HCT116 (cell line): ENCODE data around the gene SMIM44. TPM values are rescaled to one million over a fixed set of nuclear protein-coding genes. Genes with fewer than 3 reads are reported as not detected.

Experiments
- ATAC-seq: fragments of 200-7000 bp; cut with Tn5 transposase; 2 replicates; pipeline ENCODE4 v1.9.1; 2020; ENCODE audit warnings: mild to moderate bottlenecking, moderate library complexity
- BruUV-seq: library from RNA; stranded (reverse); fragments of 400-500 nt; replicated peaks from 2 replicates; lab custom pipeline; 2021; lab: Mats Ljungman, UMichigan
- CTCF ChIA-PET: fragments of 300-600 bp; sonication (Branson Sonifier 250); formaldehyde crosslinking; loops from one replicate; lab custom pipeline; 2021; ENCODE audit warnings: antibody characterized with exemption; lab: Charles Lee
- POLR2A ChIA-PET: fragments of 300-600, 350-600 bp; sonication (Branson Sonifier 250); formaldehyde crosslinking; loops from one replicate; lab custom pipeline; 2021; ENCODE audit warnings: antibody characterized with exemption; lab: Charles Lee
- RAD21 ChIA-PET, 2 experiments: fragments of 300-600 bp; sonication (Branson Sonifier 250); formaldehyde crosslinking; loops; one replicate each; lab custom pipeline; 2023; ENCODE audit warnings: low total read pairs in 2 of 2; ENCODE audit not compliant: uncharacterized antibody in 2 of 2, unreplicated experiment in 2 of 2, low non-redundant PET in 1 of 2; lab: Charles Lee
- DNase-seq: peaks from one replicate; pipeline ENCODE4 v3.0.0-alpha.2; 2010; ENCODE audit warnings: low read depth, low spot score
- H2AFZ ChIP-seq: fragments of 200-600 bp; shearing (Covaris generic), sonication (generic); 2 replicates; pipeline ENCODE4 v1.6.1; 2017; ENCODE audit warnings: low read depth, mixed run types, mixed read lengths, antibody characterized with exemption, low read length; ENCODE audit not compliant: poor library complexity, severe bottlenecking
- H3K27ac ChIP-seq: 2 replicates; pipeline ENCODE4 v1.5.1; 2012; ENCODE audit warnings: low read depth, low read length
- H3K27me3 ChIP-seq: fragments of 200-600 bp; sonication (generic); 2 replicates; pipeline ENCODE4 v1.6.1; 2016; ENCODE audit warnings: mixed run types, low read length, mixed read lengths; ENCODE audit not compliant: insufficient read depth
- H3K36me3 ChIP-seq, 2 experiments: fragments of 200-500 bp in 1 of 2; fragments of 200-600 bp in 1 of 2; sonication (Bioruptor generic) in 1 of 2; sonication (generic) in 1 of 2; 2 replicates each; pipeline versions ENCODE4 v1.5.1 to v1.6.1; 2014 to 2016; ENCODE audit warnings: low read length in 2 of 2, inconsistent platforms in 1 of 2, mixed read lengths in 1 of 2, mixed run types in 1 of 2; ENCODE audit not compliant: insufficient read depth in 2 of 2, control insufficient read depth in 1 of 2
- H3K4me1 ChIP-seq, 2 experiments: fragments of 200-600 bp in 1 of 2; sonication (generic) in 1 of 2; 2 replicates each; pipeline versions ENCODE4 v1.5.1 to v1.6.1; 2012 to 2017; ENCODE audit warnings: low read length in 2 of 2, inconsistent platforms in 1 of 2, mild to moderate bottlenecking in 1 of 2, mixed read lengths in 1 of 2, mixed run types in 1 of 2, moderate library complexity in 1 of 2; ENCODE audit not compliant: insufficient read depth in 2 of 2, control insufficient read depth in 1 of 2
- H3K4me2 ChIP-seq: fragments of 200-600 bp; sonication (generic); 2 replicates; pipeline ENCODE4 v1.6.1; 2017; ENCODE audit warnings: mixed run types, low read length, mixed read lengths
- H3K4me3 ChIP-seq, 2 experiments: fragments of 200-600 bp in 1 of 2; sonication (generic) in 1 of 2; replicated peaks in 1 of 2; 2 replicates each; pipeline ENCODE4 v1.5.1; 2011 to 2016; ENCODE audit warnings: low read length in 2 of 2, control low read depth in 1 of 2, low read depth in 1 of 2, mild to moderate bottlenecking in 1 of 2, mixed read lengths in 1 of 2, mixed run types in 1 of 2
- H3K79me2 ChIP-seq: fragments of 200-600 bp; sonication (generic); 2 replicates; pipeline ENCODE4 v1.6.1; 2017; ENCODE audit warnings: mild to moderate bottlenecking, mixed run types, low read length, moderate library complexity, mixed read lengths; ENCODE audit not compliant: insufficient read depth
- H3K9ac ChIP-seq: fragments of 200-600 bp; sonication (generic); 2 replicates; pipeline ENCODE4 v1.6.1; 2016; ENCODE audit warnings: low read length, mixed read lengths
- H3K9me2 ChIP-seq: fragments of 200-600 bp; sonication (generic), shearing (Covaris generic); 2 replicates; pipeline ENCODE4 v1.6.1; 2017; ENCODE audit warnings: mixed run types, mild to moderate bottlenecking, moderate library complexity; ENCODE audit not compliant: insufficient read depth
- H3K9me3 ChIP-seq, 2 experiments: fragments of 200-500 bp in 1 of 2; fragments of 200-600 bp in 1 of 2; sonication (Bioruptor generic) in 1 of 2; sonication (generic) in 1 of 2; 2 replicates each; pipeline ENCODE4 v1.6.1; 2014 to 2017; ENCODE audit warnings: low read length in 2 of 2, mixed read lengths in 2 of 2, inconsistent platforms in 1 of 2, low read depth in 1 of 2, mild to moderate bottlenecking in 1 of 2, mixed run types in 1 of 2, moderate library complexity in 1 of 2; ENCODE audit not compliant: control insufficient read depth in 1 of 2, insufficient read depth in 1 of 2
- H4K20me1 ChIP-seq: fragments of 200-600 bp; sonication (generic), shearing (Covaris generic); 2 replicates; pipeline ENCODE4 v1.6.1; 2017; ENCODE audit warnings: mixed run types, mild to moderate bottlenecking, moderate library complexity; ENCODE audit not compliant: insufficient read depth
- CBX3 ChIP-seq: IDR thresholded peaks from 2 replicates; pipeline ENCODE4 v1.6.1; 2012; ENCODE audit warnings: low read depth
- EZH2phosphoT487 ChIP-seq: fragments of 200-600 bp; IDR thresholded peaks from 2 replicates; pipeline ENCODE4 v1.6.1; 2018; ENCODE audit warnings: antibody characterized with exemption, borderline replicate concordance
- JUND ChIP-seq: IDR thresholded peaks from 2 replicates; pipeline ENCODE4 v1.6.1; 2012
- RAD21 ChIP-seq: IDR thresholded peaks from 2 replicates; pipeline ENCODE4 v1.6.1; 2012; ENCODE audit warnings: low read depth, mild to moderate bottlenecking
- ZNF274 ChIP-seq: fragments of 200-500 bp; sonication (Bioruptor generic); IDR thresholded peaks from 2 replicates; pipeline ENCODE4 v1.6.1; 2014; ENCODE audit warnings: mild to moderate bottlenecking, low read depth, low read length, inconsistent platforms
- intact Hi-C: fragments of 100-400 bp; cut with micrococcal nuclease; formaldehyde crosslinking; loops from 2 replicates; pipeline ENCODE4 v1.10.0; 2022
- total RNA-seq: library from RNA; stranded (reverse); gene quantifications from one replicate; pipeline ENCODE4 v1.2.1, GENCODE V29; 2021; ENCODE audit not compliant: unreplicated experiment
- TF ChIP-seq, protein P1 (sequence below): IDR thresholded peaks from 2 replicates; pipeline ENCODE4 v1.6.1; 2012

SMIM44 gene
- total RNA-seq, 1 experiment from 2014 or later = not detected

DNA sequence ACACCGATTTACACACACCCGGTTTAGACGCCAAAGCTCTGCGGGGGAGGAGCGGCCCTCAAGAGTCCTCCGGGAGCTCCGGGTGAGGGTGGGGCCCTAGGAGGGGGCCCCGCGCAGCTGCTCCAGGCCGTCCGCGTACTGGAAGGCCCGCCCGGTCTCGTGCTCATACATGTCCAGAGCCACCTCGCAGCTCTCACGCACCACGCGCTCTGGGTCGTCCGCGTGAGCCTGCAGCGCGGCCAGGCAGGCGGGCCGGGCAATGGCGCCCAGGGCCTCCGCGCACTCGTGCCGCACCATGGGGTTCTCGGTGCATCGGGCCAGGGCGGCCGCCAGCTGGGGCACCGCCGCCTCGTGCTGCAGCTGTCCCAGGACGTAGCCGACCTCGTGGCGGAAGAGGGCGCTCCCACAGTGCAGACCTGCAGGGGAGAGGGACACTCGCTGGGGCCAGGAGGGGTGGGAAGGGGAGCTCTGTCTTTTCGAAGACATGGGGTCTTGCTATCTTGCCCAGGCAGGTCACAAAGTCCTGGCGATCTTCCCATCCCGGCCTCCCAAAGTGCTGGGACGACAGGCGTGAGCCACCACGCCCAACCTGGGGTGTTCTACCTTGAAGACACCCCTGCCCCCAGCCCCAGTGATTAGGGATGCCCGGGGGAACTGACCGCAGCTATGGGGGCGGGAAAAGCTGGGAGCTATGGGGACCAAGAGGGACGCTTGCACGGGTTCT lies 8.3 kb upstream of the SMIM44 start (continued):
- TF ChIP-seq CBX3 (no peak), ZNF274 (no peak), RAD21 (no peak), JUND (no peak), EZH2phosphoT487 (no peak)
- TF ChIP-seq, all 23 proteins: peak for 0

DNA sequence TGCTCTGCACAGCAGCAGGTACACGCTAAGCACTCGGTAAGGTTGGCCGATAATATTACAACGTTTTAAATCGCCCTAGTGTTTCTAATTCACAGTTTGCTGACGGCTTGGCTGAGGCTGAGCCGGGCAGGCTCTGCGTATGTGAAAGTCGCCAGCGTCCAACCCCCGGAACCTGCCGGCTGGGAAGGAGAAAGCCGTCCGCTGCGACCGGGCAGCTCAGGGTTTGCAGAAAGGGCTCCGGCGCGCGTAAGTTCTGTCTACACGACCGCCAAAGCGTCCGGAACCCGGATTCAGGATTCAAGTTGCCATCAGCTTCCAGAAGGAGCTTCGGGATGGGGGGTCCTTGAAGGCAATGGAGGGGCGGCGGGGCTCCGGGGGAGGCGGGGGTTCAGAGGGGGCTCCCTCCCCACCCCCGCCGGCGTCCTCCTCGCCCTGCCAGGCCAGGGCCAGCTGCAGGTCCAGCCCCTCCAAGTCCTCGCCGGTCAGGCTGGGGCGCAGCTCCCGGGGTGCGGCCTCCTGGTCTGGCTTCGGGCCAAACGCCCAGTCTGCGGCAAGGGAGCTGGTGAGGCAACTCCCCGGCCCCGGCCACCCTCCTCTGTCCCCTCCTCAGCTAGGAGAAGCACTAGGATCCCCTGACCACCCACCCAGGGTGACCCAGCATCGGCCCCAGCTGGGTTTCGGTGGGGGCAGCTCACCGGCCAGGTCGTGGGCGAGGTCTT lies 575 bp downstream of the SMIM44 start:
- no peak for ATAC-seq
- no peaks in the 10 kb centered on the region for H3K9me2 ChIP-seq
- CTCF ChIA-PET = interaction anchor here (2.3 kb wide), 1 partner anchor 178 kb away, joined by 6 read pairs; no protein-coding TSS in a partner anchor
- no peak overlapping the region for H3K4me2 ChIP-seq
- no TSS peak for BruUV-seq
- DNase-seq = no peak
- no peaks in the 10 kb centered on the region for H3K9me3 ChIP-seq
- no peak overlapping the region for H2AFZ ChIP-seq
- H3K27me3 ChIP-seq = no peaks in the 10 kb centered on the region
- H3K36me3 ChIP-seq = no peaks in the 10 kb centered on the region
- H3K9ac ChIP-seq = no peak overlapping the region
- no peak overlapping the region for H3K27ac ChIP-seq
- no peaks in the 10 kb centered on the region for H3K79me2 ChIP-seq
- no peak overlapping the region for H3K4me3 ChIP-seq
- intact Hi-C loops = no loop called here
- H4K20me1 ChIP-seq = no peaks in the 10 kb centered on the region
- POLR2A ChIA-PET = no interaction called here
- no peak for TF ChIP-seq EZH2phosphoT487
- TF ChIP-seq, protein P1, sequence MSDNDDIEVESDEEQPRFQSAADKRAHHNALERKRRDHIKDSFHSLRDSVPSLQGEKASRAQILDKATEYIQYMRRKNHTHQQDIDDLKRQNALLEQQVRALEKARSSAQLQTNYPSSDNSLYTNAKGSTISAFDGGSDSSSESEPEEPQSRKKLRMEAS = no peak
- RAD21 ChIA-PET = interaction anchor here in 1 of 2 experiments (0.6 kb wide), 1 partner anchor 183 kb away, joined by 3 read pairs; no protein-coding TSS in a partner anchor
- peaks cover 0 to 7% of the 10 kb centered on the region in 2 experiments; a peak in 2 of 4 replicates for H3K4me1 ChIP-seq
